ENCODE data around the gene NECTIN3.

The NECTIN3 gene

GRCh38 chr3:111071257-111072030 lies at the start of gene NECTIN3:
Gene NECTIN3 (plus strand): TSS chr3:111071816. CDS start chr3:111072018, 202 bp downstream.
- no peak for DNase-seq

GRCh38 chr3:111027868-111028267 lies 43.7 kb upstream of the NECTIN3 start:
- no peak for DNase-seq

- no peak for DNase-seq
Measured at GRCh38 chr3:111031538-111031937, 40.1 kb upstream of the NECTIN3 start.

GRCh38 chr3:111032677-111033076 lies 38.9 kb upstream of the NECTIN3 start:
- no peak for DNase-seq

GRCh38 chr3:111033470-111034050 lies 38.1 kb upstream of the NECTIN3 start:
- DNase-seq = no peak

GRCh38 chr3:111035316-111035715 lies 36.3 kb upstream of the NECTIN3 start:
- no peak for DNase-seq

GRCh38 chr3:111035902-111036301 lies 35.7 kb upstream of the NECTIN3 start:
- DNase-seq = no peak

GRCh38 chr3:111040959-111041358 lies 30.7 kb upstream of the NECTIN3 start:
- no peak for DNase-seq

- no peak for DNase-seq
Measured at GRCh38 chr3:111045564-111045963, 26.1 kb upstream of the NECTIN3 start.

GRCh38 chr3:111047042-111047441 lies 24.6 kb upstream of the NECTIN3 start:
- DNase-seq = no peak

GRCh38 chr3:111047812-111048435 lies 23.7 kb upstream of the NECTIN3 start:
- no peak for DNase-seq

- no peak for DNase-seq
Measured at GRCh38 chr3:111051354-111051753, 20.3 kb upstream of the NECTIN3 start.

- DNase-seq = no peak
Measured at GRCh38 chr3:111068574-111068973, 3.0 kb upstream of the NECTIN3 start.

GRCh38 chr3:111069974-111070771 lies 1.4 kb upstream of the NECTIN3 start:
- DNase-seq = no peak

GRCh38 chr3:111070772-111071256 lies 802 bp upstream of the NECTIN3 start:
- DNase-seq = no peak

- DNase-seq = no peak
Measured at GRCh38 chr3:111072031-111072921, 660 bp downstream of the NECTIN3 start.

- DNase-seq = no peak
Measured at GRCh38 chr3:111073218-111073617, 1.6 kb downstream of the NECTIN3 start.

- no peak for DNase-seq
Measured at GRCh38 chr3:111076732-111077131, 5.1 kb downstream of the NECTIN3 start.

GRCh38 chr3:111077369-111077768 lies 5.8 kb downstream of the NECTIN3 start:
- no peak for DNase-seq

- no peak for DNase-seq
Measured at GRCh38 chr3:111080413-111080812, 8.8 kb downstream of the NECTIN3 start.

- DNase-seq = no peak
Measured at GRCh38 chr3:111081008-111081545, 9.5 kb downstream of the NECTIN3 start.

GRCh38 chr3:111084911-111085310 lies 13.3 kb downstream of the NECTIN3 start:
- DNase-seq = no peak
